ENCODE measurements around the gene RHOG.
A peak's percentile ranks its signal among the peaks of the same experiment; 100 is the strongest.

The RHOG gene

DNA sequence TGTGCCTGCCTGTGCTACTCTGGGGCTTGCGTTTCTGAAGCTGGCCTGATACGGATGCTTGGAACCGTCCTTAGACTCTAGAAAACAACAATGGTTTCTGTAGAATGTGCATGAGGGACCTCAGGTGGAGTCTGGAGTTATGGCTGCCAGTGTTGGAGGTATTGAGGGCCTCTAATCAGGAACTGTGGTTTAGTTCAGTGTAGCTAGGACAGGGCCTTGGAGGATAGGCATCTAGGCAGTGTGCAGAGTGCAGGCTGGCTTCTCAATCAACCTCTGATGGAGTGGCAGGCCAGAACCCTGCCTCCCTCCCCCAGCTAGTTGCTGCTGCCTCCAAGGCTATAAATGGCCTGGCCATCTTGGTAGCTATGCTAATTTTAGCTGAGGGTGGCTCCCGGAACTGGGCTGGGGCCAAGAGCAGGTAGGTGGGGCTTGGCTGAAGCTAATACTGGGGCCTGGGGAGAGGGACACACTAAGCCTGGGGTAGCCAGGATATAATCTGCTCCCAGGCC is 18.7 kb upstream of the RHOG start:
- no peak for DNase-seq (ENCODE audit: low spot score)

GRCh38 chr11:3857628-3858027 is 16.9 kb upstream of the RHOG start:
- no peak for DNase-seq (ENCODE audit: low spot score)

- no peak for DNase-seq (ENCODE audit: low spot score)
These were observed 16.2 kb upstream of the RHOG start for GRCh38 chr11:3856856-3857553.

GRCh38 chr11:3855808-3856491 is 15.2 kb upstream of the RHOG start:
- DNase-seq (ENCODE audit: low spot score): no peak

DNA sequence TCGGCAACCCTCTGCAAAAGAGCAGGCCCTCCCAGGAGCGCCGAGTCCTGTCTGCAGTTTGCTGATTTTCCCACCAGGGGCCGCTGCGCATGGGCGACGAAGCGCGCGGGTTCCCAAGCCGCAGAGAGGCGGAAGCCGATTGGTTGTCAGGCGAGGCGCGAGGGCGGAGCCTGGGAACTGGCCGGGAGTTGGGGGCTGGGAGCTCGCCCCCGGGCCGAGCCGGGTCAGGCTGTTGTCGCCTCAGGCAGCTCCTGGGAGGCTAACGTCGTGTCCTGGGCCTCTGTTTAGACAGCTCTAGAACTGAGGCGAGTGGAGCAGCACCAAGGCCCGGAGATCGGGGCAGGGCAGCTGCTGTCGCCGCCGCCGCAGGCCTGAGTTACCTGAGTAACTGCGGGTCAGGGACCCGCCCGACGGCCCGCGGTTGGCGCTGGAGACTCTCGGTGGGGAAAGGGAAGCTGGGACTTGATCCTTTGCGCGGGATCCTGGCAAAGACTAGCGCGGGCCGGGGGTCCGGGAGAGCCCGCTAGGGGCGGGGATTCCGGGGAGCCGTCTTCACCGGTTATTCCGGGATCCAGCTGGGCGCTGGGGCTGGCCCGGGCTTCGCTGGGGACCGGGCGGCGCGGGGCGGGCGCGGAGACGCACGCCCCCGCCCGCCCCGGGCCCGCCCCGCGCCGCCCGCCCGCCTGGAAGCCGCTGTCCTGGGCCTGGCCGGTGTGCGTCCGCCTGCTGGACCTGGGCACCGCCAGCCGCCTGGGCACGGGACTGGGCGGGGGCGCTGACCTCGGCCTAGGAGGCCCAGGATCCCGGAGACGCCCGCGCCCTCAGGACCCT is 14.4 kb upstream of the RHOG start, which contains the start of gene STIM1:
Gene STIM1 (plus strand): TSS at position 688 of the 831 bp plus-strand sequence. CDS start 607 bp downstream, outside the sequence.
- DNase-seq (ENCODE audit: low spot score): peak; percentile 99

DNA sequence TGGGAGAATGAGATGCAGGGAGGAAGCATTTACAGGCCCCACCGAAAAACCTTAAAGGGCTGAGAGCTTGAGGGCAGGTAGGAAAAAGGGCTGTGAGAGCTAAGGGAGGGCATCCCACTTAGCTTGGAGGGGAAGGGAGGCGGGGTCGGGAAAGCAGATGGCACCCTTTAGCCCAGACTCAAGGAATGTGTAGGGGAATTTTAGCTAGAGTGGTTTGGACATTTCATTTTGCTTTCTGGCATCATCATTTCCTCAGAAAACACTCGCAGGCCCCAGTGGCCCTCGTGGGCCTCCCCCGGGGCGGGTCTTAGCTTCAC is 13.9 kb upstream of the RHOG start:
- no peak for DNase-seq (ENCODE audit: low spot score)

GRCh38 chr11:3853899-3854659 is 13.3 kb upstream of the RHOG start:
- peak; percentile 82 for DNase-seq (ENCODE audit: low spot score)

GRCh38 chr11:3853545-3853842 is 12.7 kb upstream of the RHOG start:
- DNase-seq (ENCODE audit: low spot score): no peak

DNA sequence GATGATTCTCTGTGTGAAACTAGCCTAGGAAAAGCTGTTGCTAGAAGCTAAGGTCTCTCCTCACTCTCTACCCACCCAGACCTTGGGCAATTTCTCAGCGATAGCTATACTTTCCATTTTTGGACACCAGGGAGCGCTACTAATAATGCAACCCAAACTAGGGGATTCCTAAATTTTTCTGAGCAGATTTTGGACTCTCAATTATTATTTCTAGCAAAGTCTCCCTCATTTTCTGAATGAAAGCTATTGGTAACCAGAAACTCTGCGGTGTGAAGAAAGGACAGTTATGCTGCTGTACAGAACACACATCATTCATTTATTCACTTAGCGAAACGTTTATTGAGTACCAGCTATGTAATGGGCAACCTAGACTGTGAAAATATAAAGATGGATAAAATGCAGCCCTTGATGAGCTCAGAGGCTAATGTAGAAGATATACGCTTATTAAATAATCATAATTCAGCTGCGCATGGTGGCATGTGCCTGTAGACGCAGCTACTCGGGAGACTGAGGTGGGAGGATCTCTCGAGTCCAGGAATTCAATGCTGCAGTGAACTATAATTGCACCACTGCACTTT is 8.6 kb upstream of the RHOG start:
- DNase-seq (ENCODE audit: low spot score): peak; percentile 79

DNA sequence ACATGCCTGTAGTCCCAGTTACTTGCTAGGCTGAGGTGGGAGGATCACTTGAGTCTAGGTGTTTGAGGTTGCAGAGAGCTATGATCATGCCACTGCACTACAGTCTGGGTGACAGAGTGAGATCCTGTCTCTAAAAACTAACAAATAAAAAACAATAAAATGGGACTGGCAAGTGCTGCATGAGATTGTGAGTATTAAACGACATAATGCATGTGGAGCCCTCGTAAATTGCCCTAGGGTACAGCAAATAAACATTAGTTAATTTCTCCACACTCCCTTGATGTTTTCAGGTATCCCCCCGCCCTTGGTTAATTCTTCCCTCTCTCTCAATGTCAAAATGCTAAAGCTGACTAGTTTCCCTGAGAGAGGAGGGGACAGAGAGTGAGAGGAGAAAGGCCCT is 4.9 kb upstream of the RHOG start:
- DNase-seq (ENCODE audit: low spot score): no peak

DNA sequence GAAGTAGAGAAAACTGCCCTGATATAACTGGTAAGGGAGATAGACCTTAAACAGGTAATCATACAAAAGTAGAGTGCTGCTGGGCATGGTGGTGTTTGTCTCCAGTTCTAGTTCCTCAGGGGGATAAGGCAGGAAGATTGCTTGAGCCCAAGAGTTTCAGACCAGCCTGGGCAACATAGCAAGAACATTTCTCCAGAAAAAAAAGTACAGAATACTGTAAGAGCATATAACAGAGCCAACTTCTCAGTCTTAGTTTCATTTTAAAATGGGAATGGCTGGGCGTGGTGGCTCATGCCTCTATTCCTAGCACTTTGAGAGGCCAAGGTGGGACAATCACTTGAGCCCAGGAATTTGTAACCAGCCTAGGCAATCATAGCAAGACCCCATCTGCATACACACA is 4.5 kb upstream of the RHOG start:
- no peak for DNase-seq (ENCODE audit: low spot score)

- DNase-seq (ENCODE audit: low spot score): no peak
These were observed 2.6 kb upstream of the RHOG start for GRCh38 chr11:3843326-3843725.

DNA sequence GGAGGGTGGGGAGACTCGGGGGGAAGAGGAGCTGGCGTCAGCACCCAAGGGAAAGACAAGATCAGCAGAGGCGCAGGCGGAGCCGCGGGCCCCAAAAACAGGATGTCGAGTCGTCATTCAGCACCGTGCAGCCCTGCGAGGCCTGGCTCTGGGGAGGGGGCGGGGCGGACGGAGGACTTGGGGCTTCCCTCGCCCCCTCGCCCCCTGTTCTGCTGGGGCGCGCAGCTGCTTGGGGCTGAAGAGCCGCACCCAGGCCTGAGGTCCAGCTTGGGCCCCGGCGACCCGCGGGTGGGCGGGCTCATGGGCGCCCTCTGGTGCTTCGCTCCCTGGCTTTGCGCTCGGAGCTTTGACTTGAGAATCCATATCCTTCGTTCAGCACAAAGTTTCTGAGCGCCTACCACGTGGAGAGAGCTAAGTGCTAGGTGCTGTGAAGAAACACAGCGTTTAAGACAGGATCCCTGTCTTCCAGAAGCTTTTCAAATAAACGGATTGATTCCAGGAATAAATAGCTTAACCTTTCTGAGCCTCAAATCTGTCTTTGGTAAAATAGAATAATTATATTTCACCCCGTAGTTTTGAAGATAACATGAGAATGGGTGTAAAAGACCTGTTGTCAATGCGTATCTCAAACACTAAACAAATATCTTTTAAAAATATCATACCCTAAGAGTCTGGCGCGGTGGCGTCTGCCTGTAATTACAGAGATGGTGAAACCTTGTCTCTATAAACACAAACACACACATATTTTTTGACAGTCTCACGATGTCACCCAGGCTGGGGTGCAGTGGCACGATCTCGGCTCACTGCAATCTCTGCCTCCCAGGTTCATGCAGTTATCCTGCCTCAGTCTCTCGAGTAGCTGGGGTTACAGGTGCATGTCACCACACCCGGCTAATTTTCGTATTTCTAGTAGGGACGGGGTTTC is 929 bp upstream of the RHOG start:
- DNase-seq (ENCODE audit: low spot score): peak; percentile 93

DNA sequence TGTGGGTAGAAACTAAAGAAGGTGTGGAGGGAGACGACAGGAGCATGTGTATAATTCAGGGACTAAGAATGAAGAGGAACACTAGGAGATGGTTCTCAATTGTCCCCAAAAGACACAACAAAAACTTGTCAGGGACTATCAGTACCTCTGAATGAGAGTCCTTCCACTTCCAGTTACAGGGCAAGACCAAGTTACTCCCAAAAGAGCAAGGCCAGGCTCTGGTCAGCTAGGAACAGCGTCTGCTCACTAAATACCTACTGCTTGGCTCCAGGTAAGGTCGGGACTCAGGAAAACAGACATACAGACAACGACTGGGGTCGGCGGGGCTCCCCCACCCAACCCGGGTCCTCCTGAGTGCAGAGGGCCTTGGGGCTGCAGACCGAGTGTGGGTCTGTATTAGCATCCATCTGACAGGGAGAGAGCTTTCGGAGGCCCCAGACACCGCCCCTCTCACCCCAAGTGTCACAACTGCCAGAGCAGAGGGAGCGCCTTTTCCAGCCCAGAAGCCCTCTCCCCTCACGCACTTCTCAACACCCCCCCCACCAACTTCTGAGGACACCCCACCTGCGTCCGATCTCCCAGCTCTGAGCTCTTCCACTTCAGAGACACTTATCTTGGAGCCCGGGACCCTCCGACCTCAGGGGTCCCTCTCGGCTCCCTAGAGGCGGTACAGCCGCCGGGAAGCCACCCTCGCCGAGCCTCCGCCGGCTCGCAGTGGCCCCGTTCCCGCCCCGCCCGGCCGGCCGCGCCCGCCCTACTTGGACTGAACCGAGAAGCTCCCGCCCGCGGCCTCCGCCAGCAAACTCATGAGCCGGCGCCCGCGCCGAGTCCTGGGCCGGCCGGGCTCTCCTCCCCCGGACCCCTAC is 522 bp downstream of the RHOG start:
- no peak for DNase-seq (ENCODE audit: low spot score)

DNA sequence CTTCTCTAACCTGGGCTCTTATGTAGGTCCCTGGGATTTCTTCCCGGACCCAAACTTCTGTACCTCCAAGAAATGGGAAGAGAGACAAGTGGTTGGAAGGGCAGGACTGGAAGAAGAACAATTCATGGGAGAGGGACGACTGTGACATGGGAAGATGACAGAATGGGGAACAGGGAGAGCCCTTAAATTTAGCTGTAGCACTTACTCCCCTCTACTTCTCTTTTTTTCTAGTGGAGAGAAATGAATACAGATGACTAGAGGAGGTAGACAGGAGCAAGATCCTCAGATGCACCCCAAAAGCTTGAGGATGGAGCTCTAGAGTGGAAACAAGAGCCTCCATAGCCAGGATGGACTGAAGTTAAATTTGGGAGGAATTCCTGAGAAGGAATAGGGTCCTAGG is 2.3 kb downstream of the RHOG start:
- no peak for DNase-seq (ENCODE audit: low spot score)

GRCh38 chr11:3837793-3838192 is 3.0 kb downstream of the RHOG start:
- no peak for DNase-seq (ENCODE audit: low spot score)

- peak; percentile 51 for DNase-seq (ENCODE audit: low spot score)
These were observed 3.9 kb downstream of the RHOG start for GRCh38 chr11:3836903-3837302.

GRCh38 chr11:3835751-3836150 is 5.0 kb downstream of the RHOG start:
- no peak for DNase-seq (ENCODE audit: low spot score)

- no peak for DNase-seq (ENCODE audit: low spot score)
These were observed 5.9 kb downstream of the RHOG start for GRCh38 chr11:3834664-3835461.
